Peyer's patch (tissue), 4 donors: ENCODE measurements around the gene DKKL1.

Source experiments
- POLR2A ChIP-seq, 2 donors: fragments of 450-650 bp; IDR thresholded peaks; one replicate each; pipeline ENCODE4 v1.5.1; 2017; ENCODE audit warnings: antibody characterized with exemption in 2 of 2, mild to moderate bottlenecking in 2 of 2, moderate library complexity in 2 of 2
- TF ChIP-seq, protein P1 (sequence below), 6 experiments: fragments of 450-650 bp in 4 of 6; fragments of 200-600 bp in 2 of 6; sonication (generic) in 1 of 6; IDR thresholded peaks; one replicate each; pipeline ENCODE4 v1.5.1; 2017 to 2019; ENCODE audit warnings: antibody characterized with exemption in 6 of 6, mild to moderate bottlenecking in 3 of 6, moderate library complexity in 1 of 6

DNA sequence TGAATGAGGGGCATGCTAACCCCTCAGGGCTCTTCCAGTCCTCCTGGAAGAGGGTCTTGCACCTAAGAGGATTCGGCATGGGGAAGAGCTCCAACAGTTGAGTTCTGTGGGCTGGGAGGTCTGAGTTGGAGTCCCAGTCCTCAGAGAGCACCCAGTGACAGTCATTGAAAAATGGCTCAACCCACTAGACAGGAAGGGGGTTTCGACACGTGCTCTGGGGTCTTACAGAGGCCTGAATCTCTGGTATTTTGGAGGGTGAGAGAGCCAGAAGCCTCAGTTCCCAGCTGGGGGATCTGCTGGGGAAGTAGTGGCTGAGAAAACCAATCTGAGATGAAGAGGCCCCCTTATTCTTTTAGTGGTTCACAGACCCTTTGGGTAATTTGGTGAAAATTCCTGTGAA is 50.6 kb downstream of the DKKL1 start:
- no peak for TF ChIP-seq POLR2A (IDR thresholded peaks at IDR 0.05)
- TF ChIP-seq, protein P1, sequence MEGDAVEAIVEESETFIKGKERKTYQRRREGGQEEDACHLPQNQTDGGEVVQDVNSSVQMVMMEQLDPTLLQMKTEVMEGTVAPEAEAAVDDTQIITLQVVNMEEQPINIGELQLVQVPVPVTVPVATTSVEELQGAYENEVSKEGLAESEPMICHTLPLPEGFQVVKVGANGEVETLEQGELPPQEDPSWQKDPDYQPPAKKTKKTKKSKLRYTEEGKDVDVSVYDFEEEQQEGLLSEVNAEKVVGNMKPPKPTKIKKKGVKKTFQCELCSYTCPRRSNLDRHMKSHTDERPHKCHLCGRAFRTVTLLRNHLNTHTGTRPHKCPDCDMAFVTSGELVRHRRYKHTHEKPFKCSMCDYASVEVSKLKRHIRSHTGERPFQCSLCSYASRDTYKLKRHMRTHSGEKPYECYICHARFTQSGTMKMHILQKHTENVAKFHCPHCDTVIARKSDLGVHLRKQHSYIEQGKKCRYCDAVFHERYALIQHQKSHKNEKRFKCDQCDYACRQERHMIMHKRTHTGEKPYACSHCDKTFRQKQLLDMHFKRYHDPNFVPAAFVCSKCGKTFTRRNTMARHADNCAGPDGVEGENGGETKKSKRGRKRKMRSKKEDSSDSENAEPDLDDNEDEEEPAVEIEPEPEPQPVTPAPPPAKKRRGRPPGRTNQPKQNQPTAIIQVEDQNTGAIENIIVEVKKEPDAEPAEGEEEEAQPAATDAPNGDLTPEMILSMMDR (IDR thresholded peaks at IDR 0.05): no peak
